NCI-H524 treated with DMSO at 0.1 percent for 48 hours (cell line): Measurements from ENCODE around the gene DCAF5.
"Not testable (repeated sequence)": the region's sequence is repeated elsewhere in the genome, so short reads cannot be mapped to it uniquely, and the experiment has no call there.

Source experiments
- DNase-seq: peaks from one replicate; lab custom pipeline; 2025; lab: John Stamatoyannopoulos, UW

The DCAF5 gene

DNA sequence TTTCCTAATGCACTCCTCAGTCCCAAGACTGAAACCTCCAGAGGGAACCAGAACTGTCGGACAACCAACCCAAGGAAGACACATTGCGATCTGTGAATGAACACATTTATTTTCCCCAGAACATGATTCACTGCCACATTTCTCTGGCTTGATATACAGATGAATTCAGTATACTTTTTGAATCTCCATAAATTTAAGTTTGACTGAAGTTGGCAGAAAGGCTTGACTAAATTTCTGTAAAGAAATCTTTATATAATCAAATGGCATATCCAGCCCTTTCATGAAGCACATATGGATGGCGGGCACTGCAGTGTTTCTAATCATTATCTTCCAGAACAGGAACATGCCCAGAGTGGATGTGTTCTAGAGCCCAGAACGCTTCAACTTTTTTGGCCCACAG lies 56.7 kb downstream of the DCAF5 start:
- no peak for DNase-seq

- DNase-seq: no peak
These were observed 58.4 kb downstream of the DCAF5 start for GRCh38 chr14:69094481-69094880.

GRCh38 chr14:69093631-69094421 lies 59.1 kb downstream of the DCAF5 start:
- no peak for DNase-seq

GRCh38 chr14:69092840-69093422 lies 60.0 kb downstream of the DCAF5 start:
- no peak for DNase-seq

- no peak for DNase-seq
These were observed 61.2 kb downstream of the DCAF5 start for GRCh38 chr14:69091695-69092094.

DNA sequence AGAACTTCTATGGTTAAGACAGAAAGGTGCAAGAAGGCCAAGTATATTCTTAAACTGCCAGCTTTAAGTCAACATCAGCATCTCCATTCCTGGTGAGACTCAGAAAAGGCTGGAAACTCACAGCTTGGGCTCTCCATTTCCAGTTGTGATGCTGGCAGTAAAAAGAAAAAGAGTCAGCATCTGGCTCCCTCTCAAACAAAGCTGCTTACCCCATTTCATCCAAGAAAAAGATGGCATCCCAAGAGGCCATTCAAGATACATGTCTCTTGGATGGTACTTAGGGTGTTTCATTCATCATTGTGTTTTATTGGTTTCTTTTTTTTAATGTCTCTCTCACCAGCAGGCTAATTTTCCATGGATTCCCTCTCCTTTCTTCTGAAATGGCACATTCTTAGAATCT lies 61.9 kb downstream of the DCAF5 start:
- no peak for DNase-seq

DNA sequence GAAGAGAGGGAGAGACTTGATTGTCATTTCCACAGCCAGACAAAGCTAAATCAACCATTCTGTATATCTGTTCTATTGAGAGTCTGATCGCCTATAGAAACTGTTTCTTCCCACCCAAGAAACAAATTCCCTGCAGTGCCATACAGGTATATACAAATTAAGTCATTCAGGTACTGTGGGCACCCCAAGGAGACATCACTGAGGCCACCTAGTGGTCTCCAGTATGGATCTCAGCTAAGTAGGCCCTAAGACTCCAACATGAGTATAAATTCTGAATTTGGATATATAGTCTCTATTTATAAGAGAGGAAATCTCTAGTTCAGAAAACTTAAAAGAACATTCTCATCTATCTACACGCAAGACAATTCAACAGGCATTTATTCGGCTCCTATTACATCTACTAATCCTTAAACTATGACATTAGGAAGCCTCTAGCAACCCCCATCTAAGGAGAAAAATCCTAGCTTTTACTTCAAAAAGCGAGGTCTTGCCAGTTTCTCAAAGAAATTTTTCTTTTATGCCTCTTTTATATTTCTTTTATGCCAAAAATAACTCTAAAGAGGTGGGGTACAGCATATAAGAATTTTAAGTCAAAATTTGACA lies 62.6 kb downstream of the DCAF5 start:
- DNase-seq: no peak

DNA sequence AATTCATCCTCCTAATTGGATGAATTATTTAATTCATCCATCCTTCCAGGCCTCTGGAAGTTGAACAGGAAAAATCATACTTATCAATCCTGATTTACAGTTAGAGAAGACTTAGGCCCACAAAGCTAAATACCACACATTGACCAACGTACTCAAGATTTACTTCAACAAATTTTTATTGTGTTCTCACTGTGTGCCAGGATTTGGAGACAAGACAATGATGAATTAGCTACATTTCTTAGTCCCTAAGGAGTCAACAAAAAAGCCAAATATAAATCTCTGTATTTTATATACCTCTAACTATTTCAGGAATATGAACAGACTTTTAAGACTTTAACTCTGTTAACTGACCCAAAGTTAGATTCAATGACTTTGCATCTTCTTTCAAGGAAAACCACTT lies 63.9 kb downstream of the DCAF5 start:
- no peak for DNase-seq

DNA sequence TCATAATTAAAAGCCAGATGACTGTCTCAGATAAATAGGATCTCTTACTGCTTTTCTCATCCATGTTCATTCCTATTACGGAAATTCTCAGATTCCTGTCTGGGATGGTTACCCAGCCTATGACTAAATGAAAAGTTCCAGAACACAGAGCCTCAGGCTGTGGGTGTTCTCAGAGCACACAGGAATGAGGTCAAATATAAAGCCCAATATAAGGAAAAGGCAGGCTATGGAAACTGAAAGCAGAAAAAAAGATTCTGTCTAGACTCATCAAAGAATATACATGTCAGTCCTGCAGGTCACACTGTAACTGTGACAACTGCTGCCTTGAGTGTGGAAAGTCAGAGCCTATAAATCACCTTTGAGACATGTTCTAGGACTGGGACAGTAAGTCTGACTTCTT lies 64.3 kb downstream of the DCAF5 start:
- DNase-seq: no peak

DNA sequence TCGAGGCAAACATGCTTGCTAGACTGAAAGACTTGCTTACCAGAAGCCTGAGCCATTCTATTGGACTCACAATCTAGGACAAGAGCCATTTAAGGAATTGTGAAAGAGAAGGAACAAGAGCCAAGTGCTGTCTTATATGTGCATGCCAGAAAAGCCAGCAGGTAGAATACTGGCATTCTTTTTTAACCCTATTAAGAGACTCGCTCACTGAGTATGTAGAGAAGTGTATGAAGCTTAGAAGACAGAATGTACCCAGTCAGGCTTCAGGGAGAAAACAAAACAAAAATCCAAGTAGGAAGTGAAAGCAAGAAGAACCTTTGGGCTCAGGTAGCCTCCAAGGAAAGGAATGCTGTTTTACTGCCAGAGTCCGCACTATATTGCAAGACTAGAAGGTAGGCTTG lies 65.9 kb downstream of the DCAF5 start:
- no peak for DNase-seq

DNA sequence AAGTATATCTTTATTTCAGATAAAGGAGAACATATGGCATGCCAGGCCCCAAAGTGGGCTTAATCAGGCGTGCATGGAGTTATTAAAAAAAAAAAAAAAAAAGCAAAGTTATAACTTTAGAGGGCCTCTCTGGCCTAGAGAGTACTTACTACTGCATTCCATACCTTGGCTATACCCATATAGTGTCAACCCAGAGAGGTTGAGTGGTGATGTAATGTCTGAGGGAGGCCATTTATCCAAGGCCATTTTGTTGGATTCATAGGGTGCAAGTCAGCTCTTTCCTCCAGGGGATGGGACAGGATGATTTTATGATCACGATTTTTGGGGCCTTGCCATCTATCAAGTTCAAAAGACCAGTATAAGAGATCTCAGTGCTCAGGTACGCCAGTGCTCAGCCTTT lies 66.4 kb downstream of the DCAF5 start:
- no peak for DNase-seq

DNA sequence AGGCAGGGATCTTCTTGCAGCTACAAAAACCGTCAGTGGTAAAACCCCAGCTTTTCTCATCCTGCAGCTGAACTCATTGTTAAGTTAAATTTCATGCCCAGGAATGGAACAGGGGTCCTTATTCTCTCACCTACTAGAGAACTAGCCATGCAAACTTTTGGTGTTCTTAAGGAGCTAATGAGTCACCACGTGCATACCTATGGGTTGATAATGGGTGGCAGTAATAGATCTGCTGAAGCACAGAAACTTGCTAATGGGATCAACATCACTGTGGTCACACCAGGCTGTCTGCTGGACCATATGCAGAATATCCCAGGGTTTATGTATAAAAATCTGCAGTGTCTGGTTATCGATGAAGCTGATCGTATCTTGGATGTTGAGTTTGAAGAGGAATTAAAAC lies 68.9 kb downstream of the DCAF5 start:
- no peak for DNase-seq

GRCh38 chr14:69083181-69083580 lies 69.7 kb downstream of the DCAF5 start:
- DNase-seq: no peak

DNA sequence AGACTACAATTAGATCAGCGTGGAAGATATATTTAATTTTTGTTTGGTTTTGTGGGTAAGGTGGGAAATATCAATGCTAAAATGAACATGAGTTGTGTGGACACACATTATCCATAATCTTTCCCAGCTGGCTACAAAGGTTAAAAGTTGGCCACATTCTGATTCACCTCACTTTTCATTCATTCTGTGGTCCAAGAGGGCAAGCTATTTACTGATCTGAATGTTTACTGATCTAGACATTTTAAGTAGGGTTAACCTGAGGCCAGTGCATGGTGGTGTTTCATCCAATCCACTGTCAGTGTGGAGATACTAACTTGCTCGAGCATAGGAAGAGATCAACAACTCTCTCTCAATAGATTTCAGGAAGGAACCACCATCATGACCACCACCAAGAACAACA lies 71.6 kb downstream of the DCAF5 start:
- no peak for DNase-seq

GRCh38 chr14:69079747-69080146 lies 73.2 kb downstream of the DCAF5 start:
- no peak for DNase-seq

- DNase-seq: no peak
These were observed 73.7 kb downstream of the DCAF5 start for GRCh38 chr14:69079188-69079742.

DNA sequence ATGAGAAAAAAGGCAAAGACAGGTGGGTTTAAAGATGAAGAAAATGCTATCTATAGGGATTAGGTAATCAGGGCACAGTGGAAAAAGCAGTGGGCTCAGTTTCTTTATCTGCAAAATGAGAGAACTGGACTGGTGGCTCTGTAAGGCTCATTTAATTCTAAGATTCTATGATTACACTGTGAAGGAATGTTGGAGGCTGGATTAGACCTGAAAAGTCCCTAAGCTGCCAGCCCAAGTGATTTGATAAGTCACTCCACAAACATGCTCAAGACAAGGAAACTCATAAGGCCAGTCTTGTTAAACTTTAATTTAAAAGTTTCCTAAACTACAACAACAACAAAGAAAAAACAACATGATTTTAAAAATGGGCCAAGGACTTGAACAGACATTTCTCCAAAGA lies 75.1 kb downstream of the DCAF5 start:
- no peak for DNase-seq

DNA sequence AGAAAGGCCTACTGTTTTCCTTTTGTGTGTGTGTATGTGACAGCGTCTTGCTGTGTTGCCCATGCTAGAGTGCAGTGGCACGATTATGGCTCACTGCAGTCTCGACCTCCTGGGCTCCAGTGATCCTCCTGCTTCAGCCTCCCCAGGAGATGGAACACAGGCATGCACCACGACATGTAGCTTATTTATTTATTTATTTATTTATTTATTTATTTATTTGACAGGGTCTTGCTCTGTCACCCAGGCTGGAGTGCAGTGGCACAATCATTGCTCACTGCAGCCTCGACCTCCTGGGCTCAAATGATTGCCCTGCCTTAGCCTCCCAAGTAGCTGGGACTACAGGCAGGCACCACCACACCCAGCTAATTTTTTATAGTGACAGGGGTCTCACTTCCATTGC lies 75.7 kb downstream of the DCAF5 start:
- DNase-seq: not testable (repeated sequence)

GRCh38 chr14:69076341-69076740 lies 76.6 kb downstream of the DCAF5 start:
- no peak for DNase-seq

GRCh38 chr14:69073915-69074314 lies 79.0 kb downstream of the DCAF5 start:
- no peak for DNase-seq

GRCh38 chr14:69073429-69073828 lies 79.5 kb downstream of the DCAF5 start:
- DNase-seq: no peak

DNA sequence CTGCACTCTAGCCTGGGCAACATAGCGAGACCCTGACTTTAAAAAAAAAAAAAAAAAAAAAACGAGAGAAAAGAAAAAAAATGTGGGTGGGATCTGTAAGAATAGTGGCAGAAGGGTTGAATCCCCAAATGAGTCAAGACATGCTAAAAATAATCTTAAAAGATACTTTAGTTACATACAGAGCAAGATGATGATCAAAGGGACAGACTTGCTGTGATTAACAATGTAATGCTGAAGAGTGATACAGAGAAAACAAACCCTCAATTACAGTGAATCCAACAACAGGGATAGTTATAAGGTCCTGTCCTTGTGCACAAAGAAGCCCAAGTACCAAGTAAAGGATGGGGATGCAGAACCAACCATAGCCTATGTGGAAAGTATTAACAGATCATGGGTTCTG lies 80.3 kb downstream of the DCAF5 start:
- DNase-seq: no peak

GRCh38 chr14:69068744-69069421 lies 84.0 kb downstream of the DCAF5 start:
- DNase-seq: no peak
